Stimulated activated CD4-positive, alpha-beta T cell treated with anti-CD3 and anti-CD28 coated beads, TNF-alpha, amount 100 ng/mL, for 48 hours (primary cell): Measurements from ENCODE around the gene SMIM23.

Experiments
- DNase-seq, 3 donors: peaks; one replicate each; pipeline ENCODE4 v3.0.0-alpha.2; 2020; ENCODE audit warnings: low read depth in 3 of 3

Gene SMIM23

GRCh38 chr5:171785517-171785916 is at the start of gene SMIM23:
TSS of gene SMIM23 (plus strand) at chr5:171785817. CDS start at chr5:171785872, 55 bp downstream.
- DNase-seq = no peak

GRCh38 chr5:171736976-171737891 is 48.4 kb upstream of the SMIM23 start:
- DNase-seq = no peak

DNA sequence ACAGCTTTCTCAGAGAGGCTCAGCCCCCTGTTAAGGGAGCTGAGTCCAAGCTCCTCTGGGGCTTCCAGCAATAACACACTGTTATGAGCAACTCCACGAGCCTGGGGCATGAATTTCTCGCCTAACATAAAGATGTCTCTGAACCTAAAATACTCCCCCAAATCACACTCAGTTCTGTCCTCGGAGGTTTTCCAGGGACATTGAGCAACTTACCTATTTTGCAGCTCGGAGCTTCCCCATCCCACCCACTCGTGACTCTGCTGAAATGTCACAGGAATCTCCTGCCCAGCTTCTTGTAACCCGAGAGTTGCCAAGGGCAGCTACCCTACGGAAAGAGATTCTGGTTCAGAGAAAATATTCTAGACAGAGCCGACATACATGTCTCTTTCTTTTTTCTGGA is 47.1 kb upstream of the SMIM23 start:
- DNase-seq = no peak

- no peak for DNase-seq
Observed at GRCh38 chr5:171739271-171739670, 46.3 kb upstream of the SMIM23 start.

GRCh38 chr5:171743436-171744076 is 42.1 kb upstream of the SMIM23 start:
- no peak for DNase-seq

GRCh38 chr5:171744264-171744663 is 41.4 kb upstream of the SMIM23 start:
- no peak for DNase-seq

DNA sequence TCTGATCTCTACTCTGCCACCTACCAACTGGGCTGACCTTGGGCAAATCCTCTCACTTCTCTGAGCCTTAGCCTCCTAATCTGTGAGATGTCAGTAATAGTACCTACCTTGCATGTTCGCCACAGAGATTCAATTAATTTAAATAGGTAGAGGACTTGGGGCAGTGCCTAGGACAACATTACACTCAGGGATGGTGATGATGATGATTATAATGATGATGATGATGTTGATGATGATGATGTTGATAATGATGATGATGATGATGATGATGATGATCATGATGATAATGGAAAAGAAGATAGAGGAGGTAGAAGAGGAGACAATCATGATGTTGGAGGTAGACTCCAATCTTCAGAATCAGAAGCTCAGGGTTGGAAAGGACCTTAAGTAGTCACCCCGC is 40.7 kb upstream of the SMIM23 start:
- DNase-seq = no peak

GRCh38 chr5:171745602-171746001 is 40.0 kb upstream of the SMIM23 start:
- DNase-seq = no peak

DNA sequence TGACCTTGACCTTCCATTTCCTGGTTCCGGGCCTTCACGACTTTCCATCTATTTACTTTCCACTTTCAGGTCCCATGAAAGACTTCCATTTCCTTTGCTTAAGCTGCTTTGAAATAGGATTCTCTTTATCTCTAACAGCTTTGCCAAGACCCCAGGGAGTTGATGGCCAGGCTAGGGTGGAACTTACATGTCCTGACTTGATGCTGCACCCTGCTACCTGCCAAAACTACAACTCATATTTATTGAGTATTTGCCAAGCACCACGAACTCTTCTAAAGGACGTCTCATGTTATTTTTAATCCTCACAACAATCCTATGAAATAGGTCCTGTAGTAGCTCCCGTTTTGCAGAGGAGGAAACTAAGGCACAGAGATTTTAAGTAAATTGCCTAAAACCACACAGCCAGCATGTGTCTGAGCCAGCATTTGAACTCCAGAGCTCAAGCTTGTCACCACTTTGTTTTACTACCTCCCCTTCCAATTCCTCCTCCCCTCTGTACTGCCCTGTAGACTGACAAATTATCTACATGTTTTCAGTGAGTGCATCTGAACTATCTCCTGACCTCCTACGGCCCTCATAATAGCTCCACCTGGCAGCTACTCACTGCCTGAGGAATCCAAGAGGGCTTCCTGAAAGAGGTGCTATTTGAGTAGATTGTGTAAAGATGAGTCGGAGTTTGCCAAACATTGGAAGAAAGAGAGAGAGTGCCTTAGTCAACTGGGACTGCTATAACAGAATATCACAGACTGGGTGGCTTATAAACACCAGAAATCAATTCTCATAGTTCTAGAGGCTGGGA is 38.4 kb upstream of the SMIM23 start:
- DNase-seq = no peak

DNA sequence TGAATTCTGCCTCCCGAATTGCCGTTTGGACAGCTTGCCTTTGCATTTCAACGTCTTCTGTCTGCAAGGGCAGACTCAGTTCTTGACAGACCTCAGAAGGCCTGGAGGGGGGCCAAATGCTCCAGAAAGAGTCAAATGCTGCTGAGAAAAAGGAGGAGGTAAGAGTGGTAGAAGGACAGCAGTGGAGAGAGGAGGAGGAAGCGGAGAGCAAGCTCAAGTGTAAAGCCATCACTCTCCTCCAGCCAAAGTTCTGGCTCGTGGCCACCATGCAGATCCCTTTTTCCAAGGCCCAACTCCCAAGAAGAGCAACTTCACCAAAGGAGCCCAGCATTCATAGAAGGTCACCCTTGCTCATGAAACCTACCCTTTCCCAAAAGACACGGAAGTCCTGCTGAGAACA is 36.9 kb upstream of the SMIM23 start:
- DNase-seq = no peak

- no peak for DNase-seq
Observed at GRCh38 chr5:171749365-171749764, 36.3 kb upstream of the SMIM23 start.

- DNase-seq = no peak
Observed at GRCh38 chr5:171750311-171750788, 35.3 kb upstream of the SMIM23 start.

DNA sequence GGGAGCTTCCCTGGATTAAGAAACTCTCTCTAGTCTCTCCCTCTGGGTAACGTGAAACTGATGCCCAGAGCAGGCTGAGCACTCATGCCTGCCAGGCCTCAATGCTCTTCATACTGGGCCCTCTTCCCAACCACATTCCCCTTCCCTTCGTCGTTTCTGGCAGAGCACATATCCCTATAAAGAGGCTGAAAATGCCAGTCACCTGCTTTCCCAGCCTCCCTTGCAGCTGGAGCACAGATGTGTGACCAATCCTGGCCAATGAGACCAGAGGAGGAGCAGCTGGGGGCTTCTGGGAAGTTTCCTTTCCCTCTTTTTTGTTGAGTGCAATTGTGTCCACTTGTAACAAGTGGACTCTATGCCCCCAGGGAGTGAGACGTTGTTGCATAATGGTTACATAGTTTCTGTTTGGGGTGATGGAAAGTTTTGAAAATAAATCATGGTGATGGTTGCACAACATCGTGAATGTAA is 30.2 kb upstream of the SMIM23 start:
- no peak for DNase-seq

DNA sequence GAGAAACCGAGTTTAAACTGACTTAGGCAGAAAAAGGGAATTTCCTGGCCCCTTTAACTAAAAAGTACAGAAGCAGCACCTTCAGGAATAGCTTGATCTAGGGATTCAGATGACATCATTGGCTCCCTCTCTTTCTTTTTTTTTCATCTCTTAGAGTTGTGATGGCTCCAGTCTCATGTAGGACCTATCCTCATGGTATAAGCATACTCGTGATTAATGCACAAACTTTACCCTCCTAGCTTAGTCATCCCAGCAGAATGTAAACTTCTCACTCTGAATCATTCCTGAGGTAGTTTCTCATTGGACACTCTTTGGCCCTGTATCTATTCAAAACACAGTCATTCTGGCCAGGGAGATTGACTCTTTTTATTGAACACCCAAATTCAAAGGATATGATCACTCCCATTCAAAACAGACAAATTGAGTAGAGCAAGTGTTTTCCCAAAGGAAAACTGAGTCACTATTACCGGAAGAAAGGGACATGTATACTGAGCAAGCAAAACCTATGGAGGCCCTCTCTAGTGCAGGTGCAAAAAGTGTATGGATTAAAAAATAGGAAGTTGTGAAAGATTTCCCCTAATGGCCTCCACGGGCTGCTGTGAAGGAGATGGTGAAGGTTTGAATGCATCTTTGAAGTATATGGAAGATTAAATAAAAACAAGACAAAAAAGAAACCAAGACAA is 27.6 kb upstream of the SMIM23 start:
- DNase-seq = no peak

GRCh38 chr5:171759777-171760176 is 25.8 kb upstream of the SMIM23 start:
- DNase-seq = no peak

DNA sequence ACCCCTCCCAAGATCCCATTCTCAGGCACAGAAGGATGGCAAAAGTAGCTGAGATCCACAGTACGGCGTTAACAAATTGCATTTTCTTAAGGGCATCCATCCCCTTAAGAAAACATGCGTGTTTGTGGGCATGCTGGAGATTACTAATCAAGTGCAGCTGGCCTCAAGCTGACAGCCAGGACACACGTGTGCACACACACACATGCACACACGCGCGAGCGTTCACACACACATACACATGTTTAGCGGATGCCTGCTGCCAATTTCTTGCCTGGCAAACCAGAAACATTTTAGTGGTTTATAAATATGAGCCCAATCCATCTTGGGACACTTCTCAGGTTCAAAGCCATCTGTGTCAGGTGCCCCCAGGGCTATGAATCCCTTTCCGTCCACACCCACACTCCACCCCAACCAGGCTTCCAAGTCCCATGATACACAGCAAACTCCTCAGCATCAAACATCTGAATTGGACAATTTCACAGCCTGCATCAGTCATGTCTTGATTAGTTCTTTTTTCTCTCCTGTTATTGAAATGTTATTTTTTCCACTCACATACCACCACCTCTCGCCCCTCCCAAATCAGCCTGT is 23.5 kb upstream of the SMIM23 start:
- DNase-seq = no peak

DNA sequence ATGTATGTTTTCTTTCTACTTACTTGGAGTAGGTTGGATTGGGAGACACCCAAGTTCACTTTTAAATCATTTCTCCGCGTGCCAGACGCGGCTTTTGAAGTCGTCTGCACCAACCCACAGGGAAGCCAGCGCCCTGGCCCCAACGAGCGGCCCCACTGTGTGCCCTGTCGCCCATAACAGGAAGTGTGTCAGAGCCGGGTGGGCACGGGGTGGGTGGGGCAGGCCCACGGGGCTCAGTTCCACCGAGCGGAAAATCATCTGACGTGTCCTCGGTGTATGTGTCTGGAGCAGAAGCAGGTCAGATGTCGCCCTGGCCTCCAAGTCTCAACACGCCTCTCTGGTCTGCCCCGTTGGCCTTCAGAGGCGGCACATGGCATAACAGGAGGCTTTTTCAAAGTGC is 22.7 kb upstream of the SMIM23 start:
- DNase-seq = no peak

DNA sequence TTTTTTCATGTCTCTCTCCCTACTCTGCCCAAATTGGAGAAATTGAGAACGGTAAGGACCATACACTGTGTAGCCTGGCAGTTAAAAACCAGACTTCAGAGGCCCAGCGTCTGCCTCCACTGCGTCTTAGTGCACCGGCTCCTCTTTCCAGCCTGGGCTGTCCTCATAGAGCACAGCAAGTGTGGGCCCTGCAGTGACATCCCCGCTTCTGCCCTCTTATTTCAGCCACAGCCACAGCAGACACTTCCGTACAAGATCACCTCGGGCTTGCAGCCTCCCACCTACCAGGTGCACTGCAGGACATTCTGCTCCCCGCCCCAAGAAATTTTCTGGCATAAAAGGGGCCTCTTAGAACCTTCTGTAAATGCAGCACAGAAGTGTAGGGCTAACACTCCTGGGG is 21.4 kb upstream of the SMIM23 start:
- no peak for DNase-seq

GRCh38 chr5:171766875-171767274 is 18.7 kb upstream of the SMIM23 start:
- DNase-seq = no peak

DNA sequence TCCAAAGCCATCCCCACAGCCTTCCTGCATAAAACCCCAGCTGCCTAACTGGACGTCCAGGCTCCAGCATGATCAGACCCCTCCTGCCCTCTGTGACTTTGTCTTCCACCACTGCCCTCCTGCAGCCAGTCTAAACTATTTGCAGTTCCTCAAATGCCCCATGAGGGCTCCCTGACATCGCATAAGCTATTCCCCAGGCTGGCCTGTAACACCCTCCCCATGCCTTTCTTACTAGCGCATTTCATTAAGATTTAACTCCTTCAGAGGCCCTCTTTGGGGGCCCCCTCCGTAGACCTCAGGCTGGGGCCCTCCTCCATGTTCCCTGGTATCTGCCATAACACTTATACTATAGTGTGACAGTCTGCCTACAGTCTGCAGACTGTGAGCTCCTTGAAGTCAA is 15.5 kb upstream of the SMIM23 start:
- no peak for DNase-seq

DNA sequence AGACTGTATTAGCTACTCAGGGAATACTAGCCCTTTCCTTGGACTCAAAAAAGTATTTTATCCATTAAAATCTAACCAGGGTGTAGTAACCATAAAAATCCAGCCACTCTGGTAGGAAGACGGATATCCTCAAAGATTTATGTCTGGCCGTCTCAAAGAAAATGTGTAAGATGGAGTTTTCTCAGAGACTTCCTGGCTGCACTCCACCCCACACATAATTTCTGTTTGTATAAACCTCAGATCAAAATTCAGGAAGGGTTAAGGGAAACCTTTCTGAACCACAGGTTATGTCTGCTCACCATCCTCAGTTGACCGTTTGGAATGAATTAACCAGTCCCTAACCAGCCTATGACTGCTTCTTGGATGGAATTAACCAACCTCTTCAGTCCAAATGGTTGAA is 13.8 kb upstream of the SMIM23 start:
- no peak for DNase-seq
